Activated CD8-positive, alpha-beta memory T cell treated with anti-CD3 and anti-CD28 coated beads for 24 hours (primary cell): Measurements from ENCODE around the gene AUTS2.

Experiments
- DNase-seq: peaks from one replicate; pipeline ENCODE4 v3.0.0-alpha.2; 2020

The AUTS2 gene

GRCh38 chr7:69827140-69827539 is 228.9 kb downstream of the AUTS2 start:
- DNase-seq, result no peak

GRCh38 chr7:69827558-69827957 is 229.3 kb downstream of the AUTS2 start:
- DNase-seq, result no peak

DNA sequence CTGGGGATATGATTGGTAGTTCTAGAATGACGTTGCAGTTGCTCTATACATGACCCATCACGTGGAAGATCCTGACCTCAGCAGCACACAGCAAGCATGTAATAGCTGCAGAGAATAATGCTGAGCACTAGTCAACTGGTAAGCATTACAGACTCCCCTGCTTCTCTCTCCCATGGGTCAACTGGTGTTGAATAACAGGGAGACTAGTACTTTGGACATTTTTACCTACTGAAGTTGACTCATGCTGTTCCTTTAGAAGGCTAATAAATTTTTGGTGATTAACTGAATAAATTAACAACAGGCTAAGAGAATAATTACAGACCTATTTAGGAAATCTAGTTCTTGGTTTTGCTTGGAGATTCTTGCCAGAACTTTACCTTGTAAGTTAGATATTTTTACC is 234.1 kb downstream of the AUTS2 start:
- DNase-seq, result no peak

- DNase-seq, result no peak
These were observed 235.7 kb downstream of the AUTS2 start for GRCh38 chr7:69833964-69834363.

- DNase-seq, result no peak
These were observed 238.4 kb downstream of the AUTS2 start for GRCh38 chr7:69836702-69837101.

DNA sequence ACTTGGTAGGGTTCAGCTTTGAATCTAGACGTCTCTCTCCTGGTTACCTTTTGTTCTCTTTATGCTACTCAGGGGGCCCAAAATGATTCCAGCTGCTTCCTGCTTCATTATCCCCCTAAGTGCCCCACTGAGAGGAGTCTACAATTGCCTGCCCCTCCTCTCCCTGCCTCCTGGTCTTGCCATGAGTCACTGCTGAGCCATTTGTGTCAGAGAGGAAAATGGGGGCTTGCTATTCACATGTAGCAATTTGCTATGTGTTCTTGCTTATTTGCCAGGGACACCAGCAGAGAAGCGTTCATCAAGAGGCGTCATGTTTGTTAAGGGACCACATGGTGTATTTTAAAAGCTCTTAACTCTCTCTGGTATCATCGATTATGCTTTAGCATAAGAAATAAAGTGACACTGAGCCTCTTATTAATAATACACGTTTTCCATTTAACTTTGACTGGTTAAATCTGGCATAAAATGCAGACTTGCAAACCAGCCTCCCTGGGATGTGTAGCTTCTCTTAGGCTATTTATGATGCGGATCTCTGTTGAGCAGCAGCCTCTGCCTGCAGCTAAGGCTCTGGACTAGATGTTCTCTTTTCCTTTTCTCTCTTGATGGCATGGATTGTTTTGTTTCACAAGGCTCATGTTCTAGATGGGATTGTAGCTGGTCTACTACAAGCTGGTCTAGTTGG is 239.3 kb downstream of the AUTS2 start:
- DNase-seq, result no peak

GRCh38 chr7:69839782-69840181 is 241.5 kb downstream of the AUTS2 start:
- no peak for DNase-seq

GRCh38 chr7:69840248-69840647 is 242.0 kb downstream of the AUTS2 start:
- DNase-seq, result no peak

GRCh38 chr7:69843653-69844052 is 245.4 kb downstream of the AUTS2 start:
- no peak for DNase-seq

- DNase-seq, result no peak
These were observed 246.1 kb downstream of the AUTS2 start for GRCh38 chr7:69844264-69844868.

GRCh38 chr7:69845721-69846495 is 247.6 kb downstream of the AUTS2 start:
- DNase-seq, result no peak

DNA sequence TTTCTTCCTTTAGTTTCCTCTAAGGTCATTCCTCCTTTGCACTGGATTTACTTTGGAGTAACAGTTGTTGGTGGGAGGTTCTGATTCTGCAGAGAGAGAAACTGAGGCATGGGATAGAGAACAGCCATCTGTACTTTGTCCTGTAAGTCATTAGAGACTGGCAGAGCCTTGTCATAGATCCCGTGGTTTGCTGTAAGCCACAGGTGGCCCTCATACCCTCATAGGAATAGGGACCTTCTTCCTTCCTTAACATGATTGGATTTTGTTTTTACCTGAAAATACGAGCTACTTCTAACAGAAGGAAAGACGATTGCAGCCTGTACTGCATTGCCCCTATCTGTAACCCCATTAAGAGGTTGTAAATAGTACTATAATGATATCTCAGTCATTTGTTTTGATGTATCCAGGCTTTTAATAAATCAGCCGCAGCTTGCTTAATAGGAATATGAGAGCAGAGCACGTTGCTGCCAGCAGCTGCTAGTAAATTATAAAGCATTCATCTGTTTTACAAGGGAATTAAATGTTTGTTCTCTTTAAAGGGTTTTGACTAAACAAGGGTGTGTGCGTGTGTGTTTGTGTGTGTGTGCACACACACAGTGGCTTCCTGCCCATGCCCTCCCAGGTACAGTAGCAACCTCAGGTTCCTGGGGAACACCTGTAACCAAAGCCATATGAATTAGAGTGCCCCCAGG is 249.8 kb downstream of the AUTS2 start:
- no peak for DNase-seq

DNA sequence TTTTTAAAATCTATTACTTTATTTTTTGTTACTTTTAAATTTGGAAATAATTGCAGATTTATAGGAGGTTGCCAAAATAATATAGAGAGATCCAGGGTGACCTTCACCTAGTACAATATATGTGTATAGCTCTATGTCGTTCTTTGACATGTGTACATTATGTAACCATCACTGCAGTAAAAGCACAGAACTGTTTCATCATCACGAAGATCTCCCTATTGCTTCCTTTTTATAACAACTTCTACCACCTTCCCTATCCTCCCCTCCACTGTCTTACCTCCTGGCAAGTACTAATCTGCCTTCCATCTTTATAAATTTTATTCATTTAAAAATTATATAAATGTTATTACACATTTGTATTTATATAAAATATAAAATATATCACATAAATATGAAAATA is 251.0 kb downstream of the AUTS2 start:
- DNase-seq, result no peak

DNA sequence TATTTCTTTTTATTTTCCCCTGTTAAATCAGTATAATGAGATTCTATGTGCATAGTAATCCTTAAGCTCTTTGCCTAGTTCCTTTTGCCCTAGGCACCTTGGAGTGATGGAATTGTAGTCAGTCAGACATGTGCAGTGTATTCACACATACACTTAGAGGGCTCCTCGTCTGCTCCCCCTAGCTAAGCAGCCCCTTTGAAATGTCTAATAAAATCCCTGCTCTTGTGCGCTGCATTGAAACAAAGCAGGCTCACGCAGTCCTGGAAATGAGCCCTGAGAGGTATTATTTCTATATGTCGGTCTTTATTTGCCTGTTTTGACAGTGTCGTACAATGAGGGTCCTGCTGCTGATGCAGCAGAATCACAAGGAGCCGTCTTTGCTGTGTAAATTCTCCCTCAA is 258.7 kb downstream of the AUTS2 start:
- no peak for DNase-seq

DNA sequence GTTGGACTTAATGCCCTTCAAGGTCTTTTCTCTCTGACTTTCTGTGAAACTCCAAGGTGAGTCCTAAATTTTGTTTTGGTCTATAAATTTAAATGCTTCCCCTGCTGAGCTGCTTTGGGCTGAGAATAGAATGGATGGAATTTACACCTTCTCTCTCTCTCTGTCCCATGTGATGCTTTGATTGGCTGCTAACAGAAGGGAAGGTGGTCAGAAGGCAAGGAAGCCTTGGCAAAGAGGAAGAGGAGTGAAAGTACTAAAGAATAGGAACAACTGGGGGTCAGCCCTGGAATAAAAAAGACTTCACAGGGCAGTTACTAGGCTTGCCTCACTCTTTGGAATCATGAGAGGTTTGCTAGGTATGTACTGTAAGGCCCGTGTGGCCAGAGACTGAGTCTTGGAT is 260.2 kb downstream of the AUTS2 start:
- no peak for DNase-seq

DNA sequence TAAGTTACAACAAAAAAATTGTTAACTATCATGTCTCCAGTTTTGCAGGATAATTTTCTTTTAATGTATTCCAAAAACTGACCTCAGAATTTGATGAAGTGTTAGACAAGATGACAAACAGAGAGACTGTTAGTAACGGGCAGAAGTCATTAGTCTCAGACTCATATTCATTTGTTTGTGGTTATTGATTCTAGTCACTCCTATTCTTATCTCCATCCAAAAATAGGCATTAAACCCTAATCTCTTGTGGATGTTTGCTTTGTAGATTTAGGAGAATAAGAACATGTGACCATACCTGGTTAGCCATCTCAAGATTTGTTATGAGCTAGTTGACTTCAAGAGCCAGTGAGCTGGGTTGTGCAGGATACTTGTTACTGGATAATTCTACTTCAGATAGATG is 261.1 kb downstream of the AUTS2 start:
- no peak for DNase-seq

DNA sequence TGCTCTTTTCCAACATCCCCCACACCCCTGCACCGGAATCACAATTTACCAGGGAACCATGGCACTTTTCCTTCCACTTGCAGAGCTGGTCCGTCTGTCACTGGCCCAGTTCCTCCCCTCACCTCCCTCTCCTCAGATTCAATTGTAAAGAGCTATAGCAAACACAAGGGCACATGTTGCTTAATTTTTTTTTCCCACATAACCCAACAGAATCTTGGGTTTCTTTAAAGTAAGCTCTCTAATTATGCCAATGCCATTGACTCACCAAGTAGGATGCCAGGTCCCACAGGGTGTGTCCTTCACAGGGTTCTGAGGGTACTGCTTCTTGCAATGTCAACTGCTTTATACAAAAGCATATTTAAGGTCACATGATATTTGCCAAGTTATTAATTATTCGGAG is 262.2 kb downstream of the AUTS2 start:
- no peak for DNase-seq

GRCh38 chr7:69860941-69861622 is 262.8 kb downstream of the AUTS2 start:
- no peak for DNase-seq

- DNase-seq, result no peak
These were observed 264.3 kb downstream of the AUTS2 start for GRCh38 chr7:69862413-69863064.

DNA sequence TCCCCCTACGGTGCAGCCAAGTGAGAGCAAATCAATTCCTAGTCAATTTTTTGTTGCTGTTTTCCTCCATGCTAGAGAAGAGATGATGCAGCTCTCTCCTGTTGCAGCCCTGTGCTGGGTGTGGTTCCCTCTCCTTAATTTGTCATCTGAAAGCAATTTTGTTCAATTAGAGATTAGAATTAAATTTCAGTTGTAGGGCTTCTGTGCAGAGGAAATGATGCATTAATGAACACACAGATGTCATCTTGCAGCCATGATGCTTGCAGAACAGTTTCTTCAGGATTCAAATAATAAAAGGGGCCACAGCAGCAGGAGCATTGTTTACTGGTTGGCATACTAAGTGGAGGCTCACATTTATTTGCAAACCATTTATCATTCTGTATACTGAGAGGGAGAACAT is 266.0 kb downstream of the AUTS2 start:
- no peak for DNase-seq

DNA sequence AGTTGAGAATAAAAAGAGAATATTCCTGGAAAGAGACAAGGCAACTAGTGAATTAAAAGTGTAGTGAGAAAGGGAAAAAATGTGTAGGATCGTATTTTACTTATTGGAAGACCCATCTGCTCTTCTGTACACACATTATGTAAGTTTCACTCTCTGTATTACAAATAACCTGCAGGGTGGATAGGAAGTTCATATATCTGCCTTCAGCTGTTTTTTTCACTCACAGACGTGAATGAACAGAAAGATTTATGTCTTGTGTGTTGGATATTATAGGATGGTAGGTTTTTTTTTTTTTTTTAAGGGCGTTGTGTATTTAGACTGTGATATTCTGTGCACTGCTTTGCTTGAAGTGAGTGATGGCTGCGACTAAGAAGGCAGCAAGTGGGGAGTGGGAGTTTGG is 266.5 kb downstream of the AUTS2 start:
- no peak for DNase-seq

GRCh38 chr7:69868921-69869320 is 270.6 kb downstream of the AUTS2 start:
- no peak for DNase-seq
